Measurements from ENCODE around the gene AFAP1L2. TPM values are rescaled to one million over a fixed set of nuclear protein-coding genes. Genes with fewer than 3 reads are reported as not detected.

AFAP1L2 gene
- total RNA-seq, 2 experiments from 2014 or later, result 3.8 to 5.0 TPM

DNA sequence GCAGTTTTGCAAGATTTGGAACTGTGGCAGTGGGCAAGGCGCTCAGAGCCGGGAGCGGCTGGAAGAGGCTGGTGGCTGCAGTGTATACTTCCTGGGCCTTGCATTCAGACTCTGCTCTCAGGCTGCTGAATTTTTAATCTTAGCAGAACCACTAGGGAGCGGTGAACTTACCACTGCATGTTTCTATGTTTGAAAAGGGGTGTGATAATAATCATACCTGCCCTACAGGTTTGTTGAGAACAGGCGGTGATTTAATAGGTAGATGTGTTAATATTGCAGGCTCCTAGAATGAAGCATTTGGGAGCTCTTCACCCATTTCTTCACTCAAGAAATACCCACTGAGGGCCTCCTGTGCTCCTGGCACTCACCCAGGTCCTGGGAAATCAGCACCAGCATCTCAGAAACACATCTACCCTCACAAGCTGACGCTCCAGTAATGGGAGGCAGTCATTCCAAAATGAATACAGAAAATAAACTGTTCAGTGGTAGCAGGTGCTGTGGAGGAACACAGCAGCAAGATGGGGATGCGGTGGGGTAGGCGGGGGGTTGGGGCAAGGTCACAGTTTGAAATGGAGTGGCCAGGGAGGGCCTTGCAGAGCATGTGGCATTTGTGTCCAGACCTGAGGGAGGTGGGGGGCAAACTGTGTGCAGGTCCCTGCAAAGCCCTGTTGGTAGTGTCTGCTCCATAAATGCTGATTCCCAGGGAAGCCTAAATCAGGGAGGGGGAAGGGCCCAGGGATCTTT lies 124.2 kb downstream of the AFAP1L2 start:
- no peak for DNase-seq
- H3K36me3 Mint-ChIP-seq, result no peaks in the 10 kb centered on the region
- no peaks in the 10 kb centered on the region for H3K9me3 Mint-ChIP-seq
- no peak for ATAC-seq (ENCODE audit: low read depth)
- no peak overlapping the region for H3K4me3 Mint-ChIP-seq
- H3K27me3 Mint-ChIP-seq, result no peaks in the 10 kb centered on the region
- POLR2A ChIA-PET, result no interaction called here
- H3K4me1 Mint-ChIP-seq, result no peaks in the 10 kb centered on the region
- H3K27ac Mint-ChIP-seq, result no peak overlapping the region

- H3K27ac Mint-ChIP-seq, result no peak overlapping the region
- POLR2A ChIA-PET, result no interaction called here
- H3K4me3 Mint-ChIP-seq, result no peak overlapping the region
- H3K4me1 Mint-ChIP-seq, result no peaks in the 10 kb centered on the region
- DNase-seq, result no peak
- no peak for ATAC-seq (ENCODE audit: low read depth)
- no peaks in the 10 kb centered on the region for H3K27me3 Mint-ChIP-seq
- no peaks in the 10 kb centered on the region for H3K9me3 Mint-ChIP-seq
- H3K36me3 Mint-ChIP-seq, result no peaks in the 10 kb centered on the region
These were observed 125.0 kb downstream of the AFAP1L2 start for GRCh38 chr10:114279289-114279688.

DNA sequence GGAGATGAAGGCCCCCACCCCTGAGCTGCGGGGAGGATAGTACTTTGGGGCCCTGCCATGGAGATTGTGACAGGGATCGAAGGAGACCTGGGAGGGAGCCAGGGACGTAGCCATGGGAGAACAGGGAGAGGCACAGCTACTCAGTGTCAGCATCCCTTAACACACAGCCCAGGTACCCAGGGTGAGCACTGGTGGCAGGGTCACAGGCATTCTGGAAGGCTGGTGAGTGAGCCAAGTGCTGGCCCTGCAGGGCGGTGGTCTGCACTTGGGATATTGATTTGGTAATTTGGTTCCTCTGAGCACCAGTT lies 125.5 kb downstream of the AFAP1L2 start:
- Mint-ChIP-seq H3K27ac (no peak overlapping the region), H3K27me3 (peaks cover 3% of the 10 kb centered on the region), H3K36me3 (no peaks in the 10 kb centered on the region), H3K9me3 (no peaks in the 10 kb centered on the region), H3K4me1 (no peaks in the 10 kb centered on the region), H3K4me3 (no peak overlapping the region)
- DNase-seq (no peak), ATAC-seq (ENCODE audit: low read depth) (no peak)
- POLR2A ChIA-PET, result no interaction called here

- DNase-seq, result no peak
- POLR2A ChIA-PET, result no interaction called here
- H3K27ac Mint-ChIP-seq, result no peak overlapping the region
- no peaks in the 10 kb centered on the region for H3K4me1 Mint-ChIP-seq
- H3K4me3 Mint-ChIP-seq, result no peak overlapping the region
- no peaks in the 10 kb centered on the region for H3K36me3 Mint-ChIP-seq
- no peak for ATAC-seq (ENCODE audit: low read depth)
- H3K9me3 Mint-ChIP-seq, result no peaks in the 10 kb centered on the region
- H3K27me3 Mint-ChIP-seq, result peaks cover 5% of the 10 kb centered on the region
These were observed 126.0 kb downstream of the AFAP1L2 start for GRCh38 chr10:114278140-114278883.

- Mint-ChIP-seq H3K36me3 (no peaks in the 10 kb centered on the region), H3K4me1 (no peaks in the 10 kb centered on the region), H3K27me3 (peaks cover 15% of the 10 kb centered on the region), H3K4me3 (no peak overlapping the region), H3K9me3 (no peaks in the 10 kb centered on the region), H3K27ac (no peak overlapping the region)
- POLR2A ChIA-PET, result no interaction called here
- ATAC-seq (ENCODE audit: low read depth) (no peak), DNase-seq (no peak)
These were observed 127.6 kb downstream of the AFAP1L2 start for GRCh38 chr10:114276671-114277070.

DNA sequence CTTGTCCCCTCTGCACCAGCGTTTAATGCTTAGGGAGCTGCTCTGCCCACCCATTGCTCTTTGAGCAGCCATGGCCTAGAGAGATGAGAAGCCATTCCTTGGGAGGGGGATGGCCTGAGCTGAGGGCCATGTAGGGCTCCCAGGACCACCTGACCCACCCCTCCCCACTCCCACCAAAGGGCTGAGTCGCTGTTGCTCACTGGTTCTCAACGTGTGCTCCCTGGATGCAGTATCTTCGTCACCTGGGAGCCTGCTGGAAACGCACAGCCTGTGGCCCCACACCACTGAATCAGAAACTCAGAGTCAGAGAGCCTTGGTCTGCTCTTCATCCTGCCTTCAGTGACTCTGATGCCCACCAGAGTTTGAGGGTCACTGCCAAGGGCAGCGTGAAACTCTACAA lies 128.2 kb downstream of the AFAP1L2 start:
- H3K36me3 Mint-ChIP-seq, result no peaks in the 10 kb centered on the region
- no peaks in the 10 kb centered on the region for H3K4me1 Mint-ChIP-seq
- DNase-seq (no peak), ATAC-seq (ENCODE audit: low read depth) (no peak)
- no peaks in the 10 kb centered on the region for H3K9me3 Mint-ChIP-seq
- POLR2A ChIA-PET, result no interaction called here
- H3K4me3 Mint-ChIP-seq, result no peak overlapping the region
- peaks cover 18% of the 10 kb centered on the region for H3K27me3 Mint-ChIP-seq
- H3K27ac Mint-ChIP-seq, result no peak overlapping the region

DNA sequence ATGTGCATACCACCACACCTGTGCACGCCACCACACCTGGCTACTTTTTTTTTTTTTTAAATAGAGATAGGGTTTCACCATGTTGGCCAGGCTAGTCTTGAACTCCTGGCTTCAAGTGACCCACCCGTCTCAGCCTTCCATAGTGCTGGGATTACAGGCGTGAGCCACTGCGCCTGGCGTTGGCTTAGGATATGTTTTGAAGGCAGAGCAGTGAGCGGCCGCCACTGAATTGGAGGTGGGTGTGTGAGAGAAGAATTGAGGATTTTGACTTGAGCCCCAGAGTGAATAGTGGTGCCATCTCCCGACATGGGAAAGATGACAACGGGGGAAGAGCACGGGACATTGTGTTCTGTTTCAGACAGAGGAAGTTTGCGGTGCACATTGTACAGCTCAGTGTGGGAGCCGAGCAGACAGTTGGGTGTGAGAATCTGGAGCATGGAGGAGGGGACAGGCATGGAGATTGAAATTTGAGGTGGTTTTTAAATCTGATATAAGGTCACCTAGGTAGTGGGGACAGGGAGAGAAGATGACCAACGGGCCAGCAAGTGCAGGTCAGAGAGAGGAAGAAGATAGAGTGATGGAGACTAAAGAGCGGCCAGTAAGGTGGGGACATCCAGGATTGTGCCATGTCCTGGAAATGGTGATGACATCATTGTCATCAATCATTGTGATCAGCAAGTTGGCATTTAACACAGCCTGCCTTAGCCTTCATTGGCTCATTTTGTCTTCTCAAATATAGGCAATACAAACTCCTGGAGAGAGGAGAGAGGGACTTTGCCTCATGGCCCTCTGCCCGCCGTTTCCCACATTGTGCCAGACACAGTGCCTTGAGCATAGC lies 129.5 kb downstream of the AFAP1L2 start:
- H3K4me1 Mint-ChIP-seq, result no peaks in the 10 kb centered on the region
- POLR2A ChIA-PET, result no interaction called here
- ATAC-seq (ENCODE audit: low read depth) (no peak), DNase-seq (no peak)
- H3K36me3 Mint-ChIP-seq, result no peaks in the 10 kb centered on the region
- H3K27me3 Mint-ChIP-seq, result peaks cover 22% of the 10 kb centered on the region
- no peaks in the 10 kb centered on the region for H3K9me3 Mint-ChIP-seq
- no peak overlapping the region for H3K27ac Mint-ChIP-seq
- H3K4me3 Mint-ChIP-seq, result no peak overlapping the region

DNA sequence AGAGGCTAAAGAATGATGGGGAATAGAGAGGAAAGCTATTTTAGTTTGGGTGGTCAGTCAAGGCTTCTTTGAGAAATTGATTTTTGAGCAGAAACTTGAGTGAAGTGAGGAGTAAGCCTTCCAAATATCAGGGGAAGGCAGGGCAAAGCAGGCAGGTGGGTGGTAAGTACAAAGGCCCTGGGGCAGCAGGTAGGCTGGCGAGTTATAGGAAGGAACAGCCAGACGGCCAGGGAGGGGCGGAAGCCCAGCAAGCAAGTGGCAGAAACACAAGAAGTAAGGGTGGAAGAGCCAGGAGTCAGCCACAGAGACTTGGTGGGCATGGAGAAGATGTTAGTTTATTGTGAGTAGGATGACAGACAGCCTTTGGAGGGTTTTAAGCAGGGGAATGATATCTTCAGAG lies 130.4 kb downstream of the AFAP1L2 start:
- Mint-ChIP-seq H3K36me3 (no peaks in the 10 kb centered on the region), H3K27ac (no peak overlapping the region), H3K4me3 (no peak overlapping the region), H3K27me3 (peaks cover 22% of the 10 kb centered on the region), H3K9me3 (no peaks in the 10 kb centered on the region), H3K4me1 (no peaks in the 10 kb centered on the region)
- POLR2A ChIA-PET, result no interaction called here
- DNase-seq (no peak), ATAC-seq (ENCODE audit: low read depth) (no peak)

DNA sequence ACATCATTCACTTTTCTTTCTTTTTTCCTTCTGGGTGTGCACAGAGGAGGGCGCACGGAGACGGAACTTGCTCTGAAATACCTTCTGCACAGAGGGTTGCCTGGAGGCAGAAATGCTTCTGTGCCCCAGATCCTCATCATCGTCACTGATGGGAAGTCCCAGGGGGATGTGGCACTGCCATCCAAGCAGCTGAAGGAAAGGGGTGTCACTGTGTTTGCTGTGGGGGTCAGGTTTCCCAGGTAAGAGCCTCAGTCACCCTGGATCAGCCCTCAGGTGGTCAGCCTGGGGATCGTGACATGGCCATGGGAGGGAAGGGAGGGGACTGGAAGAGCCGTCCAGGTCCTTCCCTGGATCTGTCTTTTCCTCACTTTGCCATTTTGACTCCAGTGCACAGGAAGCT lies 131.6 kb downstream of the AFAP1L2 start:
- Mint-ChIP-seq H3K27ac (no peak overlapping the region), H3K9me3 (no peaks in the 10 kb centered on the region), H3K4me3 (no peak overlapping the region), H3K27me3 (peaks cover 22% of the 10 kb centered on the region), H3K4me1 (no peaks in the 10 kb centered on the region), H3K36me3 (no peaks in the 10 kb centered on the region)
- DNase-seq, result no peak
- ATAC-seq (ENCODE audit: low read depth), result no peak
- POLR2A ChIA-PET, result no interaction called here

DNA sequence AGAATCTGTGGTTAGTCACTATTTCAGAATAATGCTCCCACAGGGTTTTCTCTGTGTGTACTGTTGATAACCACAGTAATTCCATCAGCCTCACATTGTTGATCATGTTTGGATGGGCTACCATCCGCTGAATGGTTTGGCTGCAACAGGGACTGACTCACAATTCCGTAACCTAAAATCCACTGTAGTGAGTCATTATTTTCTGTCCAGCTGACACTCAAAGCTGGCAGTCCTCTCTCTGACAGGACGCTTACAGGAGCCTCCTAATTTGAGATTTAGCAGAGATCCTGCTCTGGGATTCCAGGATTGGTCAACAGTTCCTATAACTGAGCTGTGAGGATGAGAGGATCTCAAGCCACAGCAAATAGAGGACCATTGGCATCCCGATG lies 132.5 kb downstream of the AFAP1L2 start:
- no peaks in the 10 kb centered on the region for H3K36me3 Mint-ChIP-seq
- DNase-seq, result no peak
- no peaks in the 10 kb centered on the region for H3K4me1 Mint-ChIP-seq
- H3K4me3 Mint-ChIP-seq, result no peak overlapping the region
- no peak for ATAC-seq (ENCODE audit: low read depth)
- peaks cover 22% of the 10 kb centered on the region for H3K27me3 Mint-ChIP-seq
- H3K9me3 Mint-ChIP-seq, result no peaks in the 10 kb centered on the region
- no peak overlapping the region for H3K27ac Mint-ChIP-seq
- POLR2A ChIA-PET, result no interaction called here

DNA sequence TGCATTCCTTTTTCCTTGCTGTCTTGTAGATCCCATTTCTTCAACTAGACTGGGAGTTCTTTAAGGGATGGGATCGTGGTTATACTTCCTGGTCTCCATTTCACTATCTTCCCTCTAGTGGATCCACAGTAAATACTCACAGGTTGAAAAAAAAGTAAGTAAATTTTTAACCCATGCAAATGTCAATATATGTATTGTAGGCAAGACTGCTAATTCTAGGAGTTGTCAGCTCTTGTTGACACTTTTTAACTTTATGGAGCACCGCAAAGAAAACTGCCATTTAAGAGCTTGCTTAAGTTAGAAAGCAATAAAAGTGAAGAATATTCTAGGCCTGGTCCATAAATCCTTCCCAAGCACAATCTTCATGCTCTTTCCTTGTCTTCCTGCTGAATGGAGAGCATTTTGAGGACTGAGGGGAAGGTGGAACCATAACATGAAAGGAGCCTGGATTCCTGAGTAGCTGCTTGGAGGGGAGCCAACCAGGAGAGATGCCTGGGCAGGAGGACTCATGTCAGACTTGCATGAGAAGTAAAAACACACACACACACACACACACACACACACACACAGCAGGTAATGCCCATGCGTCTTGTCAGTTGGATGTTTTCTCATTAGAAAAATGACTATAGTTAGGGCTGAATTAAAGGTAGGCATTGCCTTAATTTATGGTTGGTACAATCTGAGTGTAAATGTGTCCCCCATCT lies 133.1 kb downstream of the AFAP1L2 start:
- Mint-ChIP-seq H3K36me3 (no peaks in the 10 kb centered on the region), H3K27me3 (peaks cover 22% of the 10 kb centered on the region), H3K4me3 (no peak overlapping the region), H3K4me1 (no peaks in the 10 kb centered on the region), H3K27ac (no peak overlapping the region), H3K9me3 (no peaks in the 10 kb centered on the region)
- no peak for ATAC-seq (ENCODE audit: low read depth)
- no peak for DNase-seq
- POLR2A ChIA-PET, result no interaction called here

DNA sequence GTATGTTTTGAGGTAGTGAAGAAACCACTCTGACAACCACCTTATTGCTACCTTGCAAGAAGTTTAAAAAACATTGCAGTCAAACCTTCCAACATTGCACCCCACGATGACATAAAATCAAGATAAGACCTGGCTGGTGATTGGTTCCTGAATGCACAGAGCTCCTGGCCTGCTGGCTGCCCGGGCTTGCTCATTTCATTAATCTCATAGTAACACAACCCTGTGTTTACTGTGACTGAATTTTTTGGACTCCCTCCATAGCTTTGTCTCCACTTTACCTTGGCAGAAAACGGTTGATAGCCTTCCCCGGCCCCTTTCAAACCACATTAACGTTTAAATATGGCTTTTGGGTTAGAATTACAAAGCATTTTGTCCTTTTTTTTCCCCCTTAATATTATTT lies 137.8 kb downstream of the AFAP1L2 start:
- Mint-ChIP-seq H3K27me3 (peaks cover 11% of the 10 kb centered on the region), H3K4me1 (no peaks in the 10 kb centered on the region), H3K4me3 (no peak overlapping the region), H3K27ac (no peak overlapping the region), H3K9me3 (no peaks in the 10 kb centered on the region), H3K36me3 (no peaks in the 10 kb centered on the region)
- DNase-seq, result no peak
- ATAC-seq (ENCODE audit: low read depth), result no peak
- POLR2A ChIA-PET, result interaction anchor here (0.7 kb wide), 1 partner anchor 550 kb away, joined by 3 read pairs; no protein-coding TSS in a partner anchor

- no peak overlapping the region for H3K27ac Mint-ChIP-seq
- H3K27me3 Mint-ChIP-seq, result peaks cover 4% of the 10 kb centered on the region
- no peak for DNase-seq
- no peak for ATAC-seq (ENCODE audit: low read depth)
- no peaks in the 10 kb centered on the region for H3K4me1 Mint-ChIP-seq
- H3K4me3 Mint-ChIP-seq, result no peak overlapping the region
- H3K36me3 Mint-ChIP-seq, result no peaks in the 10 kb centered on the region
- H3K9me3 Mint-ChIP-seq, result no peaks in the 10 kb centered on the region
- POLR2A ChIA-PET, result no interaction called here
These were observed 138.8 kb downstream of the AFAP1L2 start for GRCh38 chr10:114265392-114266053.
